ENCODE measurements around the gene NOL3.

Gene NOL3

DNA sequence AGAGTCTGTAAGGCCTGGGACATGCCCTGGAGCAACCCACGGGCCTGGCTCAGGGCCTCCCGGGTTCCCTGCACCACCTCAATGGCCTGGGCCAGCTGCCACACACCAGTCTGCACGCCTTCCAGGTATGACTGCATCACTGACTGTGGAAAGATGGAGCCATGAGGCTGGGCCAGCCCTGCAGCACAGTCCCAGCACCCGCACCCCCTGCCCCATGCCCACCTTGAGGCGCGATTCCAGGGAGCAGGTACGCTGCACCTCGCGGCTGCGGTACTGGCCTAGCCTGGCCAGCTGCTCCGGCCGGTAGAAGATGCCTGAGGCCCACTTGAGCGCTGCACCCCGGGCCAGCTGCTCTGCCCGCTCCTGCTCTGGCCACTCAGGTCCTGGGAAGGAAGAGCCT lies 18.5 kb downstream of the NOL3 start:
- DNase-seq (ENCODE audit: extremely low read depth, low read depth), result no peak
- H3K4me3 ChIP-seq (replicated peaks; ENCODE audit: low read depth, low read length), result no peak overlapping the region
- TF ChIP-seq CTCF (IDR thresholded peaks at IDR 0.05; ENCODE audit: low read depth, low read length, missing control alignments), result no peak

DNA sequence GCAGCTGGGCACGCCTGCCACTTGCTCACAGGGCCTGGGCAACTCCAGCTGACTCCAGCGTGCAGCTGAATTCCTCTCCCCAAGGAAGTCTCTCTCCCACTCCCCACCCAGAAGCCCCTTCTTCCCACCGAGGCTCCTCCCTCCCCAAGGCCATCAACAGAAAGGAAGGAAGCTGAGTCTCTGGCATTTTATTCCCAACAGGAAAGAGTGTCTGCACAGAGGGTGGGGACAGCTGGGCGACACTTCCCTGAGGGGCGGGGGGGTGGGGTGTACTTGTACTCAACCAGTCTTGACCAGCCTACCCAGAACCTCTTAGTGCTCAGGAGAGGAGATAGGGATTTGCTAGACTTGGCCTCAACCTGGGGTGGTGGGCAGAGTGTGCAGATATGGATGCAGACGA lies 19.7 kb downstream of the NOL3 start, which contains the start of gene EXOC3L1:
TSS of gene EXOC3L1 (minus strand) at position 96 of the 400 bp plus-strand sequence. CDS start 460 bp downstream, outside the sequence.
- no peak for DNase-seq (ENCODE audit: extremely low read depth, low read depth)
- no peak within 1 kb of the TSS for H3K4me3 ChIP-seq (replicated peaks; ENCODE audit: low read depth, low read length)
- no peak for TF ChIP-seq CTCF (IDR thresholded peaks at IDR 0.05; ENCODE audit: low read depth, low read length, missing control alignments)

GRCh38 chr16:67190448-67191399 lies 20.4 kb downstream of the NOL3 start:
- no peak for TF ChIP-seq CTCF (IDR thresholded peaks at IDR 0.05; ENCODE audit: low read depth, low read length, missing control alignments)
- H3K4me3 ChIP-seq (replicated peaks; ENCODE audit: low read depth, low read length), result no peak overlapping the region
- DNase-seq (ENCODE audit: extremely low read depth, low read depth), result no peak

DNA sequence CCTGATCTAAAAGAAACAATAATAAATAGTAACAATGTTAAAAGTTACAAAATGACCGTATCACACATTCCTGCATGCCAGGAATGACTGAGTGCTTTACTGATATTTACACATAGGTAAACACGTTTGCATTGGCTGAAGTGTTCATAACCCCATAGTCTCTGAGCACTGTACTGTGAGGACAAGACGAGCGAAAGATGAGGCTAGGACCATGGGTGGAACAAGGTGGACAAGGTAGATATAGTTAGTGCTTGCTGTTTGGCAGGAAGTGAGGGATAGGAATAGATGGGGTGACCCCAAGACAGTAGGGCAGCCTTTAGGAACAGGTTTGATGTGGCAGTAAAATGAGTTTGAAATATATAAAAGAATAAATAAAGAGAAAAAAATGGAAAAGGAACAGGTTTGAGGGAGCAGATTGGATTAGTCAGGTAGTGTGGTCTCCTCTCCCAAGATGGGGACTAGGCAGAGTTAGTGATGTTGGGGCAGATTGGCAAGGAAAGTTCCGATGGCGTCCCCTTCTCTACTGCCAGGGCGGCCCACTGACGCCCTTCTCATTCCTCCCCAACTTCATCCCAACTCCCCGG lies 21.2 kb downstream of the NOL3 start:
- DNase-seq (ENCODE audit: extremely low read depth, low read depth), result no peak
- H3K4me3 ChIP-seq (replicated peaks; ENCODE audit: low read depth, low read length), result peak overlapping the region; percentile 100
- no peak for TF ChIP-seq CTCF (IDR thresholded peaks at IDR 0.05; ENCODE audit: low read depth, low read length, missing control alignments)

- no peak for TF ChIP-seq CTCF (IDR thresholded peaks at IDR 0.05; ENCODE audit: low read depth, low read length, missing control alignments)
- peak within 1 kb of the TSS; percentile 100 for H3K4me3 ChIP-seq (replicated peaks; ENCODE audit: low read depth, low read length)
- no peak for DNase-seq (ENCODE audit: extremely low read depth, low read depth)
Observed at GRCh38 chr16:67191995-67192681, 21.8 kb downstream of the NOL3 start, which contains the start of gene E2F4. Gene E2F4, plus strand, starts transcription at chr16:67192155. Its CDS starts 73 bp downstream, at chr16:67192228.

GRCh38 chr16:67192781-67193361 lies 22.5 kb downstream of the NOL3 start:
- no peak for DNase-seq (ENCODE audit: extremely low read depth, low read depth)
- peak overlapping the region; percentile 100 for H3K4me3 ChIP-seq (replicated peaks; ENCODE audit: low read depth, low read length)
- TF ChIP-seq CTCF (IDR thresholded peaks at IDR 0.05; ENCODE audit: low read depth, low read length, missing control alignments), result no peak

All from HFF-Myc (cell line).